Progenitor cell of endocrine pancreas (in vitro differentiated cells): Measurements from ENCODE around the gene PRSS57. TPM values are rescaled to one million over a fixed set of nuclear protein-coding genes. Genes with fewer than 3 reads are reported as not detected.

Experiments used
- DNase-seq: peaks from one replicate; pipeline ENCODE4 v3.0.0; 2021; ENCODE audit warnings: low spot score; ENCODE audit not compliant: unreplicated experiment
- H3K27ac Mint-ChIP-seq: 2 replicates; pipeline ENCODE4 v1.8.0; 2021; ENCODE audit warnings: mild to moderate bottlenecking, moderate library complexity, mixed read lengths
- H3K27me3 Mint-ChIP-seq: 2 replicates; pipeline ENCODE4 v1.8.0; 2021; ENCODE audit warnings: mixed read lengths
- H3K36me3 Mint-ChIP-seq: 2 replicates; pipeline ENCODE4 v1.8.0; 2022; ENCODE audit warnings: mixed read lengths; ENCODE audit not compliant: insufficient read depth
- H3K4me1 Mint-ChIP-seq: 2 replicates; pipeline ENCODE4 v1.8.0; 2021; ENCODE audit warnings: low read depth, mixed read lengths
- H3K4me3 Mint-ChIP-seq: 2 replicates; pipeline ENCODE4 v1.8.0; 2021; ENCODE audit warnings: low read depth, mild to moderate bottlenecking, moderate library complexity, mixed read lengths
- H3K9me3 Mint-ChIP-seq: 2 replicates; pipeline ENCODE4 v1.8.0; 2021; ENCODE audit warnings: low read depth, mixed read lengths
- total RNA-seq: library from RNA; stranded (reverse); gene quantifications from 2 replicates; pipeline ENCODE4 v1.2.1, GENCODE V29; 2021
- TF ChIP-seq, protein P1 (sequence below): fragments of 200-600 bp; sonication (generic); IDR thresholded peaks from one replicate; pipeline ENCODE4 v1.5.0; 2021; ENCODE audit warnings: antibody characterized with exemption, mild to moderate bottlenecking; ENCODE audit not compliant: unreplicated experiment

The PRSS57 gene
- total RNA-seq, 1 donor from 2014 or later, result not detected

DNA sequence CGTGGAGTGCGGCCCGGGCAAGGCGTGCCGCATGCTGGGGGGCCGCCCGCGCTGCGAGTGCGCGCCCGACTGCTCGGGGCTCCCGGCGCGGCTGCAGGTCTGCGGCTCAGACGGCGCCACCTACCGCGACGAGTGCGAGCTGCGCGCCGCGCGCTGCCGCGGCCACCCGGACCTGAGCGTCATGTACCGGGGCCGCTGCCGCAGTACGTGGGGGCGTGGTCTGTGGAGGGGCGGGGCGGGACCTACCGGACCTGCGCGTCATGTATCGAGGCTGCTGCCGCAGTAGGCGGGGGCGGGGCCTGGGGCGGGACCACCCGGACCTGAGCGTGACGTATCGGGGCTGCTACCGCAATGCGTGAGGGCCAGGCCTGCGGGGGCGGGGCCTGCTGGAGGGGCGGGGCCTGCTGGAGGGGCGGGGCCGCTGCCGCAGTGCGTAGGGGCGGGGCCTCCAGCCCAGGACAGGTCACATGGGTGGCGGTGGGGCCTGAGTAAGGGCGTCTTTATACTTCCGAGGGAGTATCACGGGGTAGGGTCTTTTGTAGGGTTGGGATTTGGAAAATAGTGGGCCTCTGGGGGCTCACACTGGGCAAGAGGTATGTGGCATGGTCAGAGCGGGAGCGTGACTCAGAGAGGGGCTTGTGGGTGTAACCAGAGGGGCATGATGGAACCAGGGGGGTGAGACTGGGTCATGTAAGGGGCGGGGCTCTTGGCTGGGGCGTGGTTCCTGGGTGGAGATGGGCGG is 14.8 kb downstream of the PRSS57 start:
- Mint-ChIP-seq H3K36me3 (no peaks in the 10 kb centered on the region), H3K27ac (peak overlapping the region; percentile 99)
- DNase-seq, result peak; percentile 99

DNA sequence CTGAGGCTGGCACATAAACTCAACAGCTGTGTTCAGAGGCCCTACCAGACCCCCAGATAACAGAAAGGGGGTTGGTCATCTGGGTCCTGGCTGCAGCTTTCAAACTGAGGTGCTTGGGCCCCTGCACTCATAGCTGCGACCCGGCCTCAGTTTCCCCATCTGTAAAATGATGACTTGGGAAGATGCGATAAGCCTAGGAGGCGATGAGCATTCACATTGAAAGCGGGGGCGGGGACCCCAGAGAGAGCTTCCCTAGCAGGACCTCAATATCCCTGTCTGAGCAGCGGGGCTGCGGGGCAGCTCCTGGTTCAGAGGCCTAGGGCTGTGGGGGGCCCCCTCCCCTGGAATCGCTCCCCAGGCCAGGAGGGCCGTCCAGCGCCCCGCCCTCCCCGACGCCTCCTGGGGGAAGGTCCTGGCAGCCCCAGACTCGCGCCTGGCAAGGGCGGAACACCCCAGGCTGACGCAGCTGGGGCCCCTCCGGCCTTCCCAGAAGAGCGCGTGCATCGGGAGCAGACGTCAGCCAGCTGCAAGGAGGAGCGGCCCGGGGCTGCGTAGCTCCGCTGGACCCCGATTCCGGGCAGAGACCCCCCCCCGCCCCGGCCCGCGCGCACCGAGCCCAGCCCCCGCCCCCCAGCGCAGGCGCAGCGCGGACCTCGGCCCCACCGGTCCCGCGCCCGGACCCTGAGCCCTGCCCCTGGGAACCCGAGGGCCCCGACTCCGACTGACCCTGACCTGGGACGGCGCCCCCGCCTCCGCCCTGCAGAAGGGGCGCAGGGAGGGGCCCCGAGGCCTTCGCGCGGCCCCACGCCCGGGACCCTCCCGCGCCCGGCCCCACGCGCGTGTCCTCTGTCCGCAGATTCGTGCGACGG is 15.6 kb downstream of the PRSS57 start:
- Mint-ChIP-seq H3K4me1 (peaks cover 5% of the 10 kb centered on the region), H3K27me3 (peaks cover 3% of the 10 kb centered on the region), H3K4me3 (peak overlapping the region; percentile 70), H3K36me3 (no peaks in the 10 kb centered on the region), H3K27ac (no peak overlapping the region), H3K9me3 (no peaks in the 10 kb centered on the region)
- no peak for DNase-seq
- TF ChIP-seq, protein P1, sequence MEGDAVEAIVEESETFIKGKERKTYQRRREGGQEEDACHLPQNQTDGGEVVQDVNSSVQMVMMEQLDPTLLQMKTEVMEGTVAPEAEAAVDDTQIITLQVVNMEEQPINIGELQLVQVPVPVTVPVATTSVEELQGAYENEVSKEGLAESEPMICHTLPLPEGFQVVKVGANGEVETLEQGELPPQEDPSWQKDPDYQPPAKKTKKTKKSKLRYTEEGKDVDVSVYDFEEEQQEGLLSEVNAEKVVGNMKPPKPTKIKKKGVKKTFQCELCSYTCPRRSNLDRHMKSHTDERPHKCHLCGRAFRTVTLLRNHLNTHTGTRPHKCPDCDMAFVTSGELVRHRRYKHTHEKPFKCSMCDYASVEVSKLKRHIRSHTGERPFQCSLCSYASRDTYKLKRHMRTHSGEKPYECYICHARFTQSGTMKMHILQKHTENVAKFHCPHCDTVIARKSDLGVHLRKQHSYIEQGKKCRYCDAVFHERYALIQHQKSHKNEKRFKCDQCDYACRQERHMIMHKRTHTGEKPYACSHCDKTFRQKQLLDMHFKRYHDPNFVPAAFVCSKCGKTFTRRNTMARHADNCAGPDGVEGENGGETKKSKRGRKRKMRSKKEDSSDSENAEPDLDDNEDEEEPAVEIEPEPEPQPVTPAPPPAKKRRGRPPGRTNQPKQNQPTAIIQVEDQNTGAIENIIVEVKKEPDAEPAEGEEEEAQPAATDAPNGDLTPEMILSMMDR, result no peak

More for the DNA sequence above, 14.8 kb downstream of the PRSS57 start:
- no peaks in the 10 kb centered on the region for H3K27me3 Mint-ChIP-seq
- peak overlapping the region; percentile 91 for H3K4me3 Mint-ChIP-seq
- H3K4me1 Mint-ChIP-seq, result peaks cover 1% of the 10 kb centered on the region
- no peaks in the 10 kb centered on the region for H3K9me3 Mint-ChIP-seq
- TF ChIP-seq, protein P1, result peak; percentile 57

DNA sequence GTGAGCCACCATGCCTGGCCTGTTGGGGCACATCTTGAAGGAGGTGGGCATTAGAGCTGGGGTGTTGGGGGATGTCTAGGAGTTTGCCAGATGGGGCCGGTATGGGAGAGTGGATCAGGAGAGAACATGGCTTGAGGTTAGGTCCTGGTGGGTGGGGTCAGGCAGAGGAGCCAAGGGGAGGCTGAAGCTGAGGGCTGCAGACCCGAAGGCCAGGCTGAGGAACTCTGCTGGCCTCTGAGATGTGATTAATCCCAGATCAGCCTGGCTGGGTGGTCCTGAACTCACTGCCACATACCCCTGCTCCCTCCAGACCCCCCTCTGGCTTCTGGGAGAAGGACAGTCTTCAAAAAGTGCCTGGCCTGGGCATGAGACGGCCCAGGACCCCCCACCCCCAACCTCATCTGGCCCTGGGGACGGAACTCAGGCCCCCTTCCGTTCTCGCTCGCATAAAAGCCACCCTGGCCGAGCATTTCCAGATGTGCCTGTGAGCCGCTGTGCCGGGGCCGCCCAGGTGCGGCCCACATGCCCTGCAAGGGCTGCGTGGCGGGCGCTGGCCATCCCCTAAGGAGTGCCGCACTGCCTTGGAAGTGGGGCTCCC is 16.4 kb downstream of the PRSS57 start:
- peaks cover 3% of the 10 kb centered on the region for H3K27me3 Mint-ChIP-seq
- no peaks in the 10 kb centered on the region for H3K9me3 Mint-ChIP-seq
- H3K4me1 Mint-ChIP-seq, result peaks cover 5% of the 10 kb centered on the region
- no peak for DNase-seq
- TF ChIP-seq, protein P1, result no peak
- H3K4me3 Mint-ChIP-seq, result peak overlapping the region; percentile 70
- no peaks in the 10 kb centered on the region for H3K36me3 Mint-ChIP-seq
- peak overlapping the region; percentile 82 for H3K27ac Mint-ChIP-seq

DNA sequence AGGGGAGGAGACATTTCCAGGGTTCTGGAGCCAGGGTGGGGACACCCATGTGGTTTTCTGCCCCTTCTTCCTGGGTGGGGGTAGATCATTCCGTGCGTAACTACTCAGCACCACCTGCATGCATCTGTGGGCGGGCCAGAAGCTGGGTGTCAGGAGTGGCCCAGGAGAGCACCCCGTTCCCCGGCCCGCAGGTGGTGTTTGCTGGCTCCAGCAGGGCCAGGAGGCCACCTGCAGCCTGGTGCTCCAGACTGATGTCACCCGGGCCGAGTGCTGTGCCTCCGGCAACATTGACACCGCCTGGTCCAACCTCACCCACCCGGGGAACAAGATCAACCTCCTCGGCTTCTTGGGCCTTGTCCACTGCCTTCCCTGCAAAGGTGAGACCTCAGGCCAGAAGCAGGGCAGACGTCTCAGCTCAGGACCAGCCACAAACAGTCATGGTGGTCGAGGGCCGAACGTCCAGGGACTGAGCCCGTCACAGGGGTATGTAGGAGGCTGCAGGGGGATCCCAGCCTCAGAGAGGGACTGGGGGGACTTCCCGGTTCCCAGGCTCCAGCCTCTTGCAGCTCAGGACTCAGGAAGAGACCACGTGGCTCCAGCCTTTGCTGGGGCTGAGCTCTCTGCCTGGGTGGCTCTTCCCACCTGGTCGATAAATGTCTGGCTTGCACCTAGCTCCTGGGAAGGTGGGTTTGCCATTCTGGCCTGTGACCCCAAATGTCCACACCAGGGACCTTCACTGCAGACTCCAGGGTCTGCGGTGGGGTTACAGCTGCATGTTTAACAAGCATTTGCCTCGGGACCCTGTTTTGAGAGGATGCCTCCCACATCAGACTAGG is 17.4 kb downstream of the PRSS57 start:
- peaks cover 5% of the 10 kb centered on the region for H3K4me1 Mint-ChIP-seq
- no peaks in the 10 kb centered on the region for H3K9me3 Mint-ChIP-seq
- peaks cover 6% of the 10 kb centered on the region for H3K27me3 Mint-ChIP-seq
- H3K4me3 Mint-ChIP-seq, result peak overlapping the region; percentile 14
- no peak overlapping the region for H3K27ac Mint-ChIP-seq
- DNase-seq, result no peak
- H3K36me3 Mint-ChIP-seq, result no peaks in the 10 kb centered on the region
- TF ChIP-seq, protein P1, result no peak
